H9 (cell line): ENCODE results near the gene DCLK2. TPM values are rescaled to one million over a fixed set of nuclear protein-coding genes. Genes with fewer than 3 reads are reported as not detected.

ENCODE experiments used
- DNase-seq: peaks from one replicate; pipeline ENCODE4 v3.0.0-alpha.2; 2017
- H2AFZ ChIP-seq: one replicate; pipeline ENCODE4 v1.6.1; 2013; ENCODE audit warnings: mild to moderate bottlenecking, low read length, control low read depth, moderate library complexity
- H2AK5ac ChIP-seq: 2 replicates; pipeline ENCODE4 v1.6.1; 2013; ENCODE audit warnings: low read length, control low read depth, mixed read lengths; ENCODE audit not compliant: insufficient read length
- H2BK120ac ChIP-seq: one replicate; pipeline ENCODE4 v1.6.1; 2013; ENCODE audit warnings: low read depth, mild to moderate bottlenecking, low read length, control low read depth, inconsistent platforms; ENCODE audit not compliant: poor library complexity, severe bottlenecking
- H2BK12ac ChIP-seq: 2 replicates; pipeline ENCODE4 v1.6.1; 2013; ENCODE audit warnings: low read length, control low read depth, mixed read lengths, low read depth; ENCODE audit not compliant: insufficient read length
- H2BK15ac ChIP-seq: 2 replicates; pipeline ENCODE4 v1.6.1; 2013; ENCODE audit warnings: low read depth, low read length, control low read depth
- H2BK20ac ChIP-seq: one replicate; pipeline ENCODE4 v1.6.1; 2013; ENCODE audit warnings: low read depth, mild to moderate bottlenecking, low read length, control low read depth, inconsistent platforms; ENCODE audit not compliant: poor library complexity, severe bottlenecking
- H2BK5ac ChIP-seq: 2 replicates; pipeline ENCODE4 v1.6.1; 2013; ENCODE audit warnings: low read length, control low read depth, mixed read lengths; ENCODE audit not compliant: insufficient read length
- H3K14ac ChIP-seq: 2 replicates; pipeline ENCODE4 v1.6.1; 2013; ENCODE audit warnings: low read length, control low read depth; ENCODE audit not compliant: insufficient read depth
- H3K18ac ChIP-seq: 2 replicates; pipeline ENCODE4 v1.6.1; 2013; ENCODE audit warnings: low read depth, mild to moderate bottlenecking, mixed read lengths, low read length, control low read depth; ENCODE audit not compliant: insufficient read length
- H3K23ac ChIP-seq: 2 replicates; pipeline ENCODE4 v1.6.1; 2013; ENCODE audit warnings: low read length, control low read depth, mixed read lengths, low read depth; ENCODE audit not compliant: insufficient read length
- H3K23me2 ChIP-seq: 2 replicates; pipeline ENCODE4 v1.6.1; 2013; ENCODE audit warnings: low read depth, mild to moderate bottlenecking, mixed read lengths, low read length, control low read depth; ENCODE audit not compliant: insufficient read length, poor library complexity, severe bottlenecking
- H3K27ac ChIP-seq: 2 replicates; pipeline ENCODE4 v1.5.1; 2013; ENCODE audit warnings: low read length, control low read depth, mixed read lengths, low read depth; ENCODE audit not compliant: insufficient read length
- H3K27me3 ChIP-seq: 2 replicates; pipeline ENCODE4 v1.6.1; 2013; ENCODE audit warnings: low read length, control low read depth, inconsistent platforms; ENCODE audit not compliant: insufficient read depth
- H3K4ac ChIP-seq: 2 replicates; pipeline ENCODE4 v1.6.1; 2013; ENCODE audit warnings: low read depth, mild to moderate bottlenecking, control low read depth, inconsistent platforms, low read length, moderate library complexity
- H3K4me1 ChIP-seq: 2 replicates; pipeline ENCODE4 v1.6.1; 2013; ENCODE audit warnings: low read length, control low read depth, inconsistent platforms; ENCODE audit not compliant: insufficient read depth
- H3K4me2 ChIP-seq: 2 replicates; pipeline ENCODE4 v1.6.1; 2013; ENCODE audit warnings: low read length, control low read depth, mixed read lengths; ENCODE audit not compliant: insufficient read length, insufficient read depth
- H3K56ac ChIP-seq: 2 replicates; pipeline ENCODE4 v1.6.1; 2013; ENCODE audit warnings: low read depth, mild to moderate bottlenecking, mixed read lengths, low read length, control low read depth; ENCODE audit not compliant: insufficient read length
- H3K79me1 ChIP-seq: 2 replicates; pipeline ENCODE4 v1.6.1; 2013; ENCODE audit warnings: low read depth, mild to moderate bottlenecking, moderate library complexity, low read length, control low read depth, inconsistent platforms; ENCODE audit not compliant: insufficient read depth, poor library complexity, severe bottlenecking
- H3K79me2 ChIP-seq: 2 replicates; pipeline ENCODE4 v1.6.1; 2013; ENCODE audit warnings: low read length, control low read depth, inconsistent platforms; ENCODE audit not compliant: insufficient read depth
- H3K9ac ChIP-seq: 2 replicates; pipeline ENCODE4 v1.6.1; 2013; ENCODE audit warnings: low read length, control low read depth, mixed read lengths; ENCODE audit not compliant: insufficient read length; ENCODE audit errors: extremely low read depth
- H3K9me3 ChIP-seq: one replicate; pipeline ENCODE4 v1.6.1; 2013; ENCODE audit warnings: low read depth, low read length, inconsistent platforms; ENCODE audit not compliant: control insufficient read depth
- H3T11ph ChIP-seq: one replicate; pipeline ENCODE4 v1.6.1; 2013; ENCODE audit warnings: mild to moderate bottlenecking, low read length, control low read depth, inconsistent platforms
- H4K20me1 ChIP-seq: one replicate; pipeline ENCODE4 v1.6.1; 2013; ENCODE audit not compliant: control insufficient read depth, insufficient read length, insufficient read depth
- H4K5ac ChIP-seq: 2 replicates; pipeline ENCODE4 v1.6.1; 2013; ENCODE audit warnings: low read depth, mild to moderate bottlenecking, mixed read lengths, low read length, control low read depth; ENCODE audit not compliant: insufficient read length
- H4K8ac ChIP-seq: replicated peaks from 2 replicates; pipeline ENCODE4 v1.6.1; 2013; ENCODE audit warnings: low read length, control low read depth, mixed read lengths, low read depth; ENCODE audit not compliant: insufficient read length
- H4K91ac ChIP-seq: 2 replicates; pipeline ENCODE4 v1.6.1; 2013; ENCODE audit warnings: low read depth, mild to moderate bottlenecking, moderate library complexity, mixed read lengths, low read length, control low read depth; ENCODE audit not compliant: insufficient read length
- H3K27ac Mint-ChIP-seq, 3 experiments: 2 replicates in 2 of 3; 3 replicates in 1 of 3; pipeline ENCODE4 v1.8.0; 2020 to 2021; ENCODE audit warnings: mixed read lengths in 3 of 3, mild to moderate bottlenecking in 1 of 3, moderate library complexity in 1 of 3
- H3K27me3 Mint-ChIP-seq: 2 replicates; pipeline ENCODE4 v1.8.0; 2021; ENCODE audit warnings: low read depth, mild to moderate bottlenecking, moderate library complexity, mixed read lengths
- H3K36me3 Mint-ChIP-seq, 3 experiments: 2 replicates in 2 of 3; 3 replicates in 1 of 3; pipeline ENCODE4 v1.8.0; 2020 to 2021; ENCODE audit warnings: low read depth in 3 of 3, mixed read lengths in 3 of 3; ENCODE audit not compliant: insufficient read depth in 1 of 3
- H3K4me1 Mint-ChIP-seq, 2 experiments: 2 replicates each; pipeline ENCODE4 v1.8.0; 2020; ENCODE audit warnings: mixed read lengths in 2 of 2
- H3K4me3 Mint-ChIP-seq, 2 experiments: 2 replicates in 1 of 2; 3 replicates in 1 of 2; pipeline ENCODE4 v1.8.0; 2020 to 2021; ENCODE audit warnings: mild to moderate bottlenecking in 2 of 2, mixed read lengths in 2 of 2, moderate library complexity in 1 of 2
- H3K9me3 Mint-ChIP-seq, 2 experiments: 2 replicates in 1 of 2; 3 replicates in 1 of 2; pipeline ENCODE4 v1.8.0; 2020; ENCODE audit warnings: mild to moderate bottlenecking in 2 of 2, mixed read lengths in 2 of 2, moderate library complexity in 1 of 2
- CTCF ChIP-seq: fragments of 200-600 bp; sonication (generic); conservative IDR thresholded peaks from 3 replicates; pipeline ENCODE4 v1.8.0; 2021; ENCODE audit warnings: antibody characterized with exemption, mild to moderate bottlenecking
- whole genome bisulfite sequencing: extraction: QIAGEN DNeasy Blood & Tissue Kit; methylation state at CpG from one replicate; pipeline ENCODE4 v1.1.7; 2013; ENCODE audit warnings: missing lambda C conversion rate, low lambda C conversion rate, mixed read lengths; ENCODE audit not compliant: insufficient read length; ENCODE audit errors: extremely low coverage; 5-methylcytosine and 5-hydroxymethylcytosine counted together
- total RNA-seq: library from RNA; stranded (reverse); gene quantifications from 2 replicates; pipeline ENCODE4 v1.2.1, GENCODE V29; 2021

The DCLK2 gene
- total RNA-seq, 1 experiment from 2014 or later = 0.33 TPM

- no peaks in the 10 kb centered on the region for H3K79me2 ChIP-seq
- no peak overlapping the region for H3K56ac ChIP-seq
These were observed 30.4 kb downstream of the DCLK2 start for GRCh38 chr4:150108691-150109090.

More at GRCh38 chr4:150108691-150109090, 30.4 kb downstream of the DCLK2 start:
- Histone ChIP-seq H4K5ac (no peak overlapping the region), H3K4me1 (no peaks in the 10 kb centered on the region), H4K91ac (no peak overlapping the region), H2BK12ac (no peak overlapping the region), H2BK5ac (no peak overlapping the region), H3K9ac (no peak overlapping the region), H4K20me1 (no peaks in the 10 kb centered on the region), H2BK15ac (no peak overlapping the region), H3T11ph (no peak overlapping the region), H3K18ac (no peak overlapping the region), H2AK5ac (no peak overlapping the region), H3K27me3 (no peaks in the 10 kb centered on the region), H2BK120ac (no peak overlapping the region), H3K9me3 (no peaks in the 10 kb centered on the region), H3K4ac (no peak overlapping the region), H2AFZ (no peak overlapping the region), H3K23ac (no peak overlapping the region), H3K4me2 (no peak overlapping the region), H3K79me1 (no peaks in the 10 kb centered on the region), H2BK20ac (no peak overlapping the region), H4K8ac (no peak overlapping the region), H3K14ac (no peak overlapping the region), H3K27ac (no peak overlapping the region), H3K23me2 (no peaks in the 10 kb centered on the region)
- Mint-ChIP-seq H3K27me3 (no peaks in the 10 kb centered on the region), H3K36me3 (no peaks in the 10 kb centered on the region), H3K4me1 (no peaks in the 10 kb centered on the region), H3K27ac (no peak overlapping the region; a peak in 1 of 7 replicates), H3K9me3 (no peaks in the 10 kb centered on the region), H3K4me3 (no peak overlapping the region)
- TF ChIP-seq CTCF = no peak
- WGBS = no CpG with 5 or more reads among the region's 1 CpG
- no peak for DNase-seq
